OCI-M1 (cell line): ENCODE data around the gene ZBTB34.

ENCODE experiments used
- DNase-seq: peaks from one replicate; lab custom pipeline; 2025; lab: John Stamatoyannopoulos, UW

Gene ZBTB34

GRCh38 chr9:126919193-126919592 lies 58.8 kb downstream of the ZBTB34 start:
- DNase-seq: no peak

GRCh38 chr9:126925876-126926275 lies 65.4 kb downstream of the ZBTB34 start:
- no peak for DNase-seq

DNA sequence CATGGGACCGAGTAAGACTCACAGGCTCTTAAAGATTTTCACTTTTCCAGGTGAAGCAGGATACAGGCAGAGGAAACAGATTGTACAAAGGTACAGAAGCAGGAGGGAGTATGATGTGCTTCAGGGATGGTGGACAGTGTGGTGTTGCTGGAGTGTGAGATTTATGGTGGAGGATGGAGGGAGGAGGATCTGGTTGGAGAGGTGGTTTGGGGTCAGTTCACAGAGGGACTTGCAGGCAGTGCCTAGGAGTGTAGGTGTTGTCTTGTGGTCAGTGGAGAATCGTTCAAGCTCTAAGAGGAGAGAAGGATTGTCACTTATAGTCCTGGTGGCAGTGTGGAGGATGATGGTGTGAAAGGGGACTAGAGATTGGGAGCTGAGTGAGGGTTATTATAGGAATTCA lies 65.9 kb downstream of the ZBTB34 start:
- no peak for DNase-seq

DNA sequence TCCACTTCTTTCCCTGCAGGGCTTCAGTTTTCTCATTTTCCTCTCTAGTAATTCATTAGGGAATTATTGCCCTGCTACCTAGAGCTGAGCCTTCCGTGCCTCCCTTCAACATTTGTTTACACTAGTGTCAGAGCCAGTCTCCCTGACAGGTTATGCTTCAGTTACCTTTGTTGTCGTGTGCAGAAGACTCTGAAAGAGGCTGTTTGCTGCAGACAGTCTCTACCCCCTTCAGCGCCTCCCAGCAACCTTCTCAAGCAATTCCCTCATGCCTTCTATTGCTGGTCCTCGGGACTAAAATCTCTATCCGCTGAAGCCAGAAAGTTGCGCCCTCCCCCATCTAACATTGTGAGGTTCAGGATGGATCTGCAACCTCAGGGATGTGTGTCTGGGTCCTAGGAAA lies 67.0 kb downstream of the ZBTB34 start:
- DNase-seq: no peak

DNA sequence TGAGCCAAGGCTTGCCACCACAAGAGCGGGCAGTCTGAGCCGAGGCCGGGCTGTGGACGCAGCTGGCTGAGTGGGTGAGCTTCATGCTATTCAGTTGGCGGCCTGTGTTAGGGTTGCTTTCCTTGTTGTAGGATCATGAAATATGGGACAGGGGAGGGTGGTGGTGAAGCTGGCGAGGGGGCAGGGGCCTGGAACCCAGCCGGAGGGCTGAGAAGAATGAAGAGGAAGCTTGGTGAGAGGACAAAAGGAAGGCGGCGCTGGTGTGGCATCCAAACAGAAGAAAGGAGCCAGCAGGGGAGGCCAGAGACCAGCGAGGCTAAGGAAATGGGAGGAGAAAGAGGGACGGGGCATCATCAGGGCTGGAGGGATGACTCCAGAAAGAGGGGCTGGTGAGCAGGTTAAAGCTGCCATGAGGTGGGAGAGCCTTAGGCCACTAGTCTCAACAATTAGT lies 72.5 kb downstream of the ZBTB34 start:
- DNase-seq: no peak

- DNase-seq: no peak
Measured at GRCh38 chr9:126933334-126933980, 73.0 kb downstream of the ZBTB34 start.

- no peak for DNase-seq
Measured at GRCh38 chr9:126934441-126934840, 74.0 kb downstream of the ZBTB34 start.
